NCI-H2029 treated with DMSO at 0.1 percent for 48 hours (cell line): ENCODE data around the gene CARNS1.

Source experiments
- DNase-seq: peaks from one replicate; lab custom pipeline; 2025; lab: John Stamatoyannopoulos, UW

The CARNS1 gene

DNA sequence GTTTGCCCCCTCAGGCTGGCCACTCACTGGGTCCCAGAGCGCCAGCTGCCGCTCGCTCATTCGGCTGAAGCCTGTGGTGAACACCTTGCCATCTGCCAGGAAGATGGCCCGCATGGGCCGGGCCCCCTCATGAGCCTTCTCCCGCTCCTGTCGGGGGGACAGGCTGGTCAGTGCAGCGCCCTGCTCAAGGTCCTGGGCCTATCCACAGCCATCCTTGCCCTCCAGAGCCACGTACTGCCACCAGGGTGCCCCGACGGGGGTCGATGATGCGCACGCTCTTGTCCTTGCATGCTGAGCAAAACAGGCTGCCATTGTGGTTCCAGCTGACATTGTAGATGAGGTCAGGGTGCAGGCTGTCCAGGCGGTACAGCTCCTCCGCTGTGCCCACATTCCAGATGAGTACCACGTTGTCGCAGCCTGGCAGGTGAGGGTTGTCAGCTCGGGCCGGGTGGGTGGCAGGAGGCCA, 25.7 kb downstream of the CARNS1 start:
- DNase-seq, result no peak

DNA sequence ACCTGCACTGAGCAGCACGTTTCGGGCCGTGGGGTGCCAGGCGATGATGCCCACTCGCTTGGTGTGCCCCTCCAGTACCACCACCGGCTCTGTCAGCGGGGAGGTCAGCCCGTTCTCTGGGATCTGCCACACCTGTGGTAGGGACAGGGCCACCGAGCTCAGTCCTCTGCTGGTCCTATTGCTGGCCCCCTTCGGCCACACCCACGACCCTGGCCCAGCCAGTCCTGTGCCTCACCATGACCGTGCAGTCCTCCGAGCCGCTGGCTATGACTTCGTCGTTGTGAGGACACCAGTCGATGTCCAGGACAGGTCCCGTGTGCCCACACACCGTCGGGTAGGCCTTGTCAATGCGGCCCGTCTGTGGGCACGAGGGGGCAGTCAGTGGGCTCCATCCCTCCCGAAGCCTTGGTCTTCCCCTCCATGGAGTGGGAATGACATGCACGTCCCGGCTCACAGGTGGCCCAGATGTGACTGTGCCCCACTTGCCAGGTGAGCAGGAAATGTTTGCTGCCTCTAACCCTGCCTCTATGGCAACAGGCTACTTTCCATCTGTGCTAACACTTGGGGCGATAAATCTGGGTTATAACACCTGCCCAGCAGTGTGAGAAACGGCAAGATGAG, 26.4 kb downstream of the CARNS1 start:
- DNase-seq, result no peak

DNA sequence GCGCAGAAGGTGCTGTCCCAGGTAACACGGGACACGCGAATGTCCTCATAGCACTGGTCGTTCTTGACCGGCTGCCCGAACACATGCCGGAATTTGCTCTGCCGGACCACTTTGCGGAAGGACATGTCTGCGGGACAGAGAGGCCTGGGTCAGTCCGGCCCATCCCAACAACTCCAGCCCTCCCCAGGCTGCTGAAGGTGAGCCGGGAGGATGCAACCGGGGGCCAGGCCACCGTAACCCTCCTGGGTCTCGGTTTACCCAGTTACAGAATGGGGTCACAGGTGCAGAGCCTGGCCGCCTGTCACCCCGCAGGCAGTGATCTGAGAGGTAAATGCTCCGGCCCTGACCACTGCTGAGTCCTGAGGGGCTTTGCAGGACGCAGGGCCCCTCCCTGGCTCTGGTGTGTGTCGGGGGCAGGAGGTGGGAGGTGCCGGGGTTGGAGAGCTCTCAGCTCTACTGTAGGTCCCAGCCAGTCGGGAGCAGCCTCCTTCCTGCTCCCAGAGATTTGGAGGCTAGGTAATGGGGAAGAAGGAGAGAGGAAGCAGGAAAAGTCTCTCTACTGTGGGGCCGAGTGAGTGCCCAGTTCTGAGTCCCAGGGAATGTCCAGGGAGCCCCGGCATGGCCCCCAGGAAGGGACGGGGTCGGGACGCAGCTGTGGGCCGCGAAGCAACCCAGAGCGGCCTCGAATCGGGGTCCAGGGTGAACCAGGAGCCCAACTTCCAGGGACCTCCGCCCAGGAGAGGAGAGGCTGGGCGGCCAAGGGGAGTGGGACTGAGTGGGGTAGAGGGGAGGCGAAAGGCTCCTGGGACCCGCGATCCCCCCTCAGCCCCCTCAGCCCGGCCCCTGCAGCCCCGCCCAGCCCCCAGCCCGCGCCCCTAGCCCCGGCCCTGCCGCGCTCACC, 27.3 kb downstream of the CARNS1 start:
- no peak for DNase-seq

GRCh38 chr11:67445515-67445914, 30.0 kb downstream of the CARNS1 start:
- DNase-seq, result no peak

DNA sequence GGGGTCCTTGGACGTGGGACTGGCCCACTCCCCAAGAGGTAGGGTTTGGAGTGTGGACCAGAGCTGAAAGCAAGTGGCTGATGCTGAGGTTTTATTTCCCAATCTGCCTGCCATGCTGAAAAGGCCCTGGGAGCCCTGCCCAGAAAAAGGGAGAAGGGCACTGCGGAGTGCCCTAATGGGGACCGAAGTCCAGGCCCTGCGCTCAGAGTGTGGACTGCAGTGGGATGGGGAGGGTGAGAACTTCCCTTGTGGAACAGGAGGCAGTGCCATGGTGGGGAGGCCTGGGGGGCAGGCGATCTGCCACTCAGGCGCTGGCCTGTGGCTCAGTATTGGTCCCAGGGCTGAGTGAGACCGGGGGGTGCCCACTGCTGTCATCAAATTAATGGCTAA, 32.7 kb downstream of the CARNS1 start:
- no peak for DNase-seq

- DNase-seq, result no peak
Measured at GRCh38 chr11:67449116-67449844, 33.8 kb downstream of the CARNS1 start.

GRCh38 chr11:67450796-67451657, 35.5 kb downstream of the CARNS1 start:
- no peak for DNase-seq

DNA sequence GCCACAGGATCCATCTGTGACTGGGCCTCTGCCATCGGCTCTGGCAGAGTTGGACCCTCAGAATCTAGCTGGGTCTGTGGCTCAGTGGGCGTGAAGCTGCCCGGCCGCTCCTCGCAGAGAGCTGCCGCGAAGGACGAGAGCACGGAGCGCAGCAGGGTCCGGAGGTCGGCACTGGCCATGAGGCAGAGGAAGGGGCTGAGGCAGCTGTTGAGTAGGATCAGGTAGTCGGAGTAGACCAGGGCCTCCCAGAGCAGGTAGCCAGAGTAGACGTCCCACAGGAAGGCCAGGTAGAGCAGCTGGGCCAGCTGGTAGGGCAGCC, 36.1 kb downstream of the CARNS1 start:
- DNase-seq, result no peak

DNA sequence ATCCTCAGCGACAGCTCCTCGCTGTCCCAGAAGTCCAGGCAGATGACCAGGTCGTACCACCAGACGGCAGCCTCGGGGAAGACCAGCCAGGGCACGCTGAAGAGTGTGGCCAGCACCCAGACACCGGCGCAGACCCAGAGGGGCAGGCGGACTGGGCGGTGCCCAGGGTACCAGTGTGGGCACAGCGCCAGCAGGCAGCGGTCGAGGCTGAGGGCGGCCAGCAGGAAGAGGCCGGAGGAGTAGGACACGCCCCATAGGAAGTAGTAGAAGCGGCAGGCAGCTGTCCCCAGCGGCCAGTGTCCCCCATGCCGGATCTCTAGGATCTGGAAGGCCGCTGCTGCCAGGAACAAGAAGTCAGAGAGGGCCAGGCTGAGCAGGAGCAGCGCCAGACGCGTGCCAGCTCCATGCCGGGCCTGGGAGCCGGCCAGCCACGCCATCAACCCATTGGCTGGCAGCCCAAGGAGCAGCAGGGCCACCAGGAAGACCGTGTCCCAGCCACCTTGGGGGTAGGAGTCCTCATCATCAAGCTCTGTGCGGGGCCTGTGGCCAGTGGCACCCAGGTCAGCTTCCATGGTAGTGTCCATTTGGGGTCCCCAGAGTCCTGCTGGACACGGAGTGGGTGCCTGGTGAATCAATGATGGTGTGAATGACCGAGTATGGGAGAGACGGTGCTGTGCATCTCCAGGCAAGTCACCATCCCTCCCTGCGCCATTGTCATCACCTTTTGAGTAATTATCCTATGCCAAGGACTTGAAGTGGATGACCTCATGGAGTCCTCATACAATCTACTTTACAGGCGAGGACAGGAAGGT, 36.9 kb downstream of the CARNS1 start, which contains the start of gene GPR152:
Gene GPR152, minus strand, starts transcription at position 589 of the 812 bp plus-strand sequence. Its CDS starts 5 bp downstream, at position 584.
- peak; percentile 35 for DNase-seq

- DNase-seq, result no peak
Measured at GRCh38 chr11:67453816-67454732, 38.6 kb downstream of the CARNS1 start.

GRCh38 chr11:67455054-67455453, 39.6 kb downstream of the CARNS1 start, which contains the start of gene CABP4:
Gene CABP4, plus strand, starts transcription at chr11:67455354. Its CDS starts 70 bp downstream, at chr11:67455424.
- no peak for DNase-seq

- no peak for DNase-seq
Measured at GRCh38 chr11:67456068-67456705, 40.7 kb downstream of the CARNS1 start.

- DNase-seq, result no peak
Measured at GRCh38 chr11:67457453-67457852, 42.0 kb downstream of the CARNS1 start.

- DNase-seq, result no peak
Measured at GRCh38 chr11:67458266-67458665, 42.8 kb downstream of the CARNS1 start.

DNA sequence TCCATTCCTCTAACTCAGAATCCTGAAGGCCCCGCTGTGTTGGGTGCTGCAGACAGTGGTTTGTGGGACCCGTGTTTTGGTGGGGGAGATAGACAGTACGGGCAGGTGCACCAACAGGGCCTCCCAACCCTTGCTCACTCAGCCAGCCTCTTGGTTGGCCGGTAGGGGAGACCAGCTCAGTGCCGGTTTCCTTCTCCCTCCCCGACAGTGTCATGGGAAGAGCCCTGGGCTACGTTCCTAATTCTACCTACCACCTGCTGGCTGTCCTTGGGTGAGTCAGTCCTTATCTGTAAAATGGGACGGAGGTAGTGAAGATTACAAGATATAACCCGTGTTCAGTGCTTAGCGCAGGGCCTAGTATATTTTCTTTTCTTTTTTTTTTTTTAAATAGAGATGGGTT, 47.7 kb downstream of the CARNS1 start:
- no peak for DNase-seq

DNA sequence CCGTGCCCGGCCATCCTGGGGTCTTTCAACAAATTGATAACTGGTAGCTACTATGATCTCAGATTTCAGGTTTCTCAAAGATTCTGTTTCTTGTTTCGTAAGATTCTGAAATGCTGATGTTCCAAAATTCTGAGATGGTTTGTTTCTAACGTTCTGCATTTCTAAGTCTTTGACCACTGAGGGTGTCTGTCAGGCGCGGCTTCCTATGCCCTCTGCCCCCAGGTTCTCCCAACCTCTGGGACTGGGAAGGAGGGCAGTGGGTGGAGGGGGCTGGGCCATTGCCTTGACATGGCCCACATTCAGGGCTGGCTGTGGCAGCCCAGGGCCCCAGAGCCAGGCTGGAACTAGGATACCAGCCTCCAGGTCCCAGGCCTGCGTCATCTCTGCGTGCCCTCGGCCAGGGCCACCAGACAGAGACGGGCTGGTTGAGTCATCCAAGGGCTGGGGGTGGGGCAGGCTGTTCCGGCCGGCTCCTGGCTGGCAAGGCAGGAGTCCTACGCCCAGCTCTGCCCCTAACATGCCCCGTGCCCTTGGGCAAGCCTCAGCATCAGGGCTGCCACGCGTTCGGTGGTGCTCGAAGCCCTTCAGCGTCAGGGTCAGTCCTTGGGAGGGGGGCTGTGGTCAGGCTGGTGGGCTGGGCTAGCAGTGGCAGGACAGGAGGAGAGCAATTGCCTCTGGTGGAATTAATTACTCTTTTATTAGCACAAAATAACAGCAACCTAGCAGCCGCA, 48.4 kb downstream of the CARNS1 start:
- no peak for DNase-seq

DNA sequence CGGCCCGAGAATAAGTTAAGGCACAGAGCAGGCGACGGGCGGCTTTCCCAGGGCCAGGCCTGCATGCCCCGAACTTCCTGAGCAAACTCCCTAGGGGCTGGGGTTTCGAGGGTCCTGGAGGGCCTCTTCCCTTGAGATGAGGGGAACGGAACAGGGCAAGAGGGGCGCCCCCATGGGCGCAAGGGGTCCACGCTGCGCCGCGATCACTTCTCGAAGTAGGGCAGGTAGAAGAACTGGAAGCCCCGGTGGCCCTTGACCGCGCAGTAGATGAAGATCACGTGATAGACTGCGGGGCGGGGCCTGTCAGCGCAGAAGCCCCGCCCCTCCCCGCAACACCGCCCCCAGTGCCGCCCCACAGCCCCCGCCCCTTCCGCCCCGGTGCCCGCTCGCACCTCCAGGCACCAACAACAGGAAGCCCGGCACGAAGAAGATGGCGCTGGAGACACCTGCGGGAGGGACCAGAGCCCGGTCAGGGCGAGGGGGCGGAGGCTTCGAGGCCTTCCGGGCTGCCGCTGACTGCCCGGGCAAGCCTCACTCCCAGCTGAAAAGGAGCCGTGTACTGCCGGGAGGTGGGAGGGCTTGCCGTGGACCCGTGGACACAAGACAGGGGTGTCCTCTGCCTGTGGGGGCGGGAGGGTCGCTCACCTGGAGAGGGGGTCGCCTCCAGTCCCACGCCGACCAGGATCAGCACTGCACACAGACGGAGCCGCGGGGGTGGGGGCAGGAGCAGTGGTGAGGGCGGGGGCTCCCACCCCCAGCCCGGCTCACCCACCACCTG, 49.1 kb downstream of the CARNS1 start:
- DNase-seq, result peak; percentile 78

DNA sequence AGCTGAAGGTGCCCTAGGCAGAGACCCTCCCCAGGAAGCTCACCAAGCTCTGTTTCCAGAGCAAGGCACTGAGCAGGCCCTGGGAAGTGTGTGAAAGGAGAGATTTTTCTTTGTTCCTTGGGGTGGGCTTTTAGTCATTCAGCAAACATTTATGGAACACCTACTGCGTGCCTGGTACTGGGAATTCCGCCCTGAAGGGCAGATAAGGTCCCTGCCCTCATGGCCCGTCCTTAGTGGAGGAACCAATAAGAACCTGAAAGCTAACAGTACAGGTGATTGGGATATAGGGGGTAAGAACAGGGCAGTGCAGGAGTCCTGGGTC, 49.7 kb downstream of the CARNS1 start:
- no peak for DNase-seq
